Neural cell (in vitro differentiated cells): ENCODE data around the gene SDK2. TPM values are rescaled to one million over a fixed set of nuclear protein-coding genes. Genes with fewer than 3 reads are reported as not detected.

Source experiments
- H2AFZ ChIP-seq: fragments of 200-600, 300-800 bp; sonication (generic), shearing (Covaris generic); 2 replicates; pipeline ENCODE4 v1.6.0; 2014; ENCODE audit warnings: low read depth, mild to moderate bottlenecking, antibody characterized with exemption, low read length, moderate library complexity
- H3F3A ChIP-seq: fragments of 200-600 bp; shearing (Covaris generic); 2 replicates; pipeline ENCODE4 v1.6.1; 2016; ENCODE audit warnings: mild to moderate bottlenecking, moderate library complexity, mixed read lengths, antibody characterized with exemption, low read length; ENCODE audit not compliant: insufficient read depth, poor library complexity, severe bottlenecking
- H3K27ac ChIP-seq: fragments of 200-600, 300-800 bp; sonication (generic), shearing (Covaris generic); 2 replicates; pipeline ENCODE4 v1.5.1; 2014; ENCODE audit warnings: mild to moderate bottlenecking, low read length, moderate library complexity
- H3K27me3 ChIP-seq: fragments of 300-800, 200-600 bp; sonication (generic), shearing (Covaris generic); 2 replicates; pipeline ENCODE4 v1.6.0; 2014; ENCODE audit warnings: mild to moderate bottlenecking, low read depth, low read length, moderate library complexity; ENCODE audit not compliant: insufficient read depth
- H3K36me3 ChIP-seq: fragments of 300-800, 200-600 bp; sonication (generic), shearing (Covaris generic); 2 replicates; pipeline ENCODE4 v1.5.1; 2014; ENCODE audit warnings: mild to moderate bottlenecking, antibody characterized with exemption, low read length, moderate library complexity; ENCODE audit not compliant: insufficient read depth
- H3K4me2 ChIP-seq: fragments of 300-800, 200-600 bp; sonication (generic), shearing (Covaris generic); 2 replicates; pipeline ENCODE4 v1.6.0; 2014; ENCODE audit warnings: mild to moderate bottlenecking, low read length
- H3K4me3 ChIP-seq: fragments of 300-800, 200-600 bp; sonication (generic), shearing (Covaris generic); 2 replicates; pipeline ENCODE4 v1.5.1; 2014; ENCODE audit warnings: mild to moderate bottlenecking, low read length, moderate library complexity
- H3K79me2 ChIP-seq: fragments of 200-600 bp; shearing (Covaris generic); replicated peaks from 2 replicates; pipeline ENCODE4 v1.6.0; 2014; ENCODE audit warnings: mild to moderate bottlenecking, low read length, moderate library complexity; ENCODE audit not compliant: insufficient read depth
- H3K9ac ChIP-seq: fragments of 300-800, 200-600 bp; sonication (generic), shearing (Covaris generic); 2 replicates; pipeline ENCODE4 v1.6.1; 2016; ENCODE audit warnings: mild to moderate bottlenecking, low read length, mixed read lengths
- H3K9me2 ChIP-seq: fragments of 200-600 bp; shearing (Covaris generic); 2 replicates; pipeline ENCODE4 v1.6.1; 2016; ENCODE audit warnings: mild to moderate bottlenecking, low read length, mixed read lengths; ENCODE audit not compliant: insufficient read depth
- H3K9me3 ChIP-seq: fragments of 200-600, 300-800 bp; sonication (generic), shearing (Covaris generic); 2 replicates; pipeline ENCODE4 v1.6.1; 2016; ENCODE audit warnings: mild to moderate bottlenecking, mixed run types, low read length, moderate library complexity, mixed read lengths
- H4K20me1 ChIP-seq: fragments of 200-600 bp; shearing (Covaris generic); 2 replicates; pipeline ENCODE4 v1.6.1; 2016; ENCODE audit warnings: mild to moderate bottlenecking, mixed run types; ENCODE audit not compliant: insufficient read depth
- EP300 ChIP-seq: fragments of 450-650 bp; conservative IDR thresholded peaks from 2 replicates; pipeline ENCODE4 v1.6.1; 2014; ENCODE audit warnings: antibody characterized with exemption, mild to moderate bottlenecking, moderate library complexity; ENCODE audit not compliant: poor library complexity, severe bottlenecking
- EZH2 ChIP-seq: fragments of 200-600, 300-800 bp; shearing (Covaris generic), sonication (generic); IDR thresholded peaks from 2 replicates; pipeline ENCODE4 v1.6.1; 2014; ENCODE audit warnings: antibody characterized with exemption, low read length, borderline replicate concordance, mild to moderate bottlenecking; ENCODE audit not compliant: insufficient read depth, poor library complexity, severe bottlenecking
- MXI1 ChIP-seq: fragments of 450-650 bp; conservative IDR thresholded peaks from 2 replicates; pipeline ENCODE4 v1.6.1; 2014; ENCODE audit warnings: antibody characterized with exemption, mild to moderate bottlenecking; ENCODE audit not compliant: poor library complexity, severe bottlenecking
- POLR2AphosphoS5 ChIP-seq: IDR thresholded peaks from 2 replicates; pipeline ENCODE4 v1.6.1; 2012
- RAD21 ChIP-seq: fragments of 450-650 bp; conservative IDR thresholded peaks from 2 replicates; pipeline ENCODE4 v1.6.1; 2014; ENCODE audit warnings: antibody characterized with exemption, mild to moderate bottlenecking, moderate library complexity
- SMC3 ChIP-seq: fragments of 450-650 bp; conservative IDR thresholded peaks from 2 replicates; pipeline ENCODE4 v1.6.1; 2014; ENCODE audit warnings: antibody characterized with exemption, mild to moderate bottlenecking, moderate library complexity; ENCODE audit not compliant: poor library complexity
- TAF1 ChIP-seq: IDR thresholded peaks from 2 replicates; pipeline ENCODE4 v1.6.1; 2012; ENCODE audit warnings: low read depth
- polyA plus RNA-seq: library from polyadenylated mRNA; depleted of rRNA; stranded (reverse); fragments of >200 nt; gene quantifications from 2 replicates; pipeline ENCODE4 v1.2.3, GENCODE V29; 2014
- TF ChIP-seq, protein P1 (sequence below): IDR thresholded peaks from 2 replicates; pipeline ENCODE4 v1.6.1; 2012; ENCODE audit warnings: borderline replicate concordance
- TF ChIP-seq, protein P2 (sequence below): fragments of 450-650 bp; IDR thresholded peaks from 2 replicates; pipeline ENCODE4 v1.5.1; 2014; ENCODE audit warnings: antibody characterized with exemption, mild to moderate bottlenecking, moderate library complexity; ENCODE audit not compliant: poor library complexity, severe bottlenecking

Gene SDK2
- polyA plus RNA-seq, 1 donor from 2014 or later = 0.73 TPM

DNA sequence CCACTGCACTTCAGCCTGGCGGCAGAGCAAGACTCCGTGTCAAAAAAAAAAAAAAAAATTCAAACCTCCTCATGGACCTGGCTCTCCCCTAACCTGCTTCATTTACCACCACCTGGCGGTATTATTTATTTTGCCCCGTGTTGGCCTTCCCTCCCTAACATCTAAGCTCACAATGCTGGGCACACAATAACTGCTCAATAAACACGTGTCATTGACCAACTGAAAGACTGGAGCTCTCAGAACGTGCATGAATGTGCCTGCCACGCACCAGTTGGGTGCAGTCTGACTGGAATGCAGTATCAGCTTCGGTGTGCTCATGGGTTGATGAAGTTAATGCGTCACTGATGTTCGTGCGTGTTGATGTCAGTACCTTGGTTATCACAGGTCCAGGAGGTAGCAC lies 268.1 kb downstream of the SDK2 start:
- Histone ChIP-seq H2AFZ (no peak overlapping the region), H3K27me3 (no peaks in the 10 kb centered on the region), H3K4me2 (no peak overlapping the region), H3K9me3 (no peaks in the 10 kb centered on the region), H4K20me1 (no peaks in the 10 kb centered on the region), H3K9ac (no peak overlapping the region), H3F3A (no peaks in the 10 kb centered on the region), H3K9me2 (no peaks in the 10 kb centered on the region), H3K4me3 (no peak overlapping the region), H3K79me2 (no peaks in the 10 kb centered on the region), H3K27ac (no peak overlapping the region), H3K36me3 (no peaks in the 10 kb centered on the region)
- TF ChIP-seq EP300 = no peak
- TF ChIP-seq, protein P1, sequence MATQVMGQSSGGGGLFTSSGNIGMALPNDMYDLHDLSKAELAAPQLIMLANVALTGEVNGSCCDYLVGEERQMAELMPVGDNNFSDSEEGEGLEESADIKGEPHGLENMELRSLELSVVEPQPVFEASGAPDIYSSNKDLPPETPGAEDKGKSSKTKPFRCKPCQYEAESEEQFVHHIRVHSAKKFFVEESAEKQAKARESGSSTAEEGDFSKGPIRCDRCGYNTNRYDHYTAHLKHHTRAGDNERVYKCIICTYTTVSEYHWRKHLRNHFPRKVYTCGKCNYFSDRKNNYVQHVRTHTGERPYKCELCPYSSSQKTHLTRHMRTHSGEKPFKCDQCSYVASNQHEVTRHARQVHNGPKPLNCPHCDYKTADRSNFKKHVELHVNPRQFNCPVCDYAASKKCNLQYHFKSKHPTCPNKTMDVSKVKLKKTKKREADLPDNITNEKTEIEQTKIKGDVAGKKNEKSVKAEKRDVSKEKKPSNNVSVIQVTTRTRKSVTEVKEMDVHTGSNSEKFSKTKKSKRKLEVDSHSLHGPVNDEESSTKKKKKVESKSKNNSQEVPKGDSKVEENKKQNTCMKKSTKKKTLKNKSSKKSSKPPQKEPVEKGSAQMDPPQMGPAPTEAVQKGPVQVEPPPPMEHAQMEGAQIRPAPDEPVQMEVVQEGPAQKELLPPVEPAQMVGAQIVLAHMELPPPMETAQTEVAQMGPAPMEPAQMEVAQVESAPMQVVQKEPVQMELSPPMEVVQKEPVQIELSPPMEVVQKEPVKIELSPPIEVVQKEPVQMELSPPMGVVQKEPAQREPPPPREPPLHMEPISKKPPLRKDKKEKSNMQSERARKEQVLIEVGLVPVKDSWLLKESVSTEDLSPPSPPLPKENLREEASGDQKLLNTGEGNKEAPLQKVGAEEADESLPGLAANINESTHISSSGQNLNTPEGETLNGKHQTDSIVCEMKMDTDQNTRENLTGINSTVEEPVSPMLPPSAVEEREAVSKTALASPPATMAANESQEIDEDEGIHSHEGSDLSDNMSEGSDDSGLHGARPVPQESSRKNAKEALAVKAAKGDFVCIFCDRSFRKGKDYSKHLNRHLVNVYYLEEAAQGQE = no peak
- no peak for TF ChIP-seq POLR2AphosphoS5
- TF ChIP-seq MXI1 = no peak
- no peak for TF ChIP-seq TAF1
- no peak for TF ChIP-seq SMC3
- no peak for TF ChIP-seq EZH2
- TF ChIP-seq, protein P2, sequence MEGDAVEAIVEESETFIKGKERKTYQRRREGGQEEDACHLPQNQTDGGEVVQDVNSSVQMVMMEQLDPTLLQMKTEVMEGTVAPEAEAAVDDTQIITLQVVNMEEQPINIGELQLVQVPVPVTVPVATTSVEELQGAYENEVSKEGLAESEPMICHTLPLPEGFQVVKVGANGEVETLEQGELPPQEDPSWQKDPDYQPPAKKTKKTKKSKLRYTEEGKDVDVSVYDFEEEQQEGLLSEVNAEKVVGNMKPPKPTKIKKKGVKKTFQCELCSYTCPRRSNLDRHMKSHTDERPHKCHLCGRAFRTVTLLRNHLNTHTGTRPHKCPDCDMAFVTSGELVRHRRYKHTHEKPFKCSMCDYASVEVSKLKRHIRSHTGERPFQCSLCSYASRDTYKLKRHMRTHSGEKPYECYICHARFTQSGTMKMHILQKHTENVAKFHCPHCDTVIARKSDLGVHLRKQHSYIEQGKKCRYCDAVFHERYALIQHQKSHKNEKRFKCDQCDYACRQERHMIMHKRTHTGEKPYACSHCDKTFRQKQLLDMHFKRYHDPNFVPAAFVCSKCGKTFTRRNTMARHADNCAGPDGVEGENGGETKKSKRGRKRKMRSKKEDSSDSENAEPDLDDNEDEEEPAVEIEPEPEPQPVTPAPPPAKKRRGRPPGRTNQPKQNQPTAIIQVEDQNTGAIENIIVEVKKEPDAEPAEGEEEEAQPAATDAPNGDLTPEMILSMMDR = no peak
- TF ChIP-seq RAD21 = no peak

DNA sequence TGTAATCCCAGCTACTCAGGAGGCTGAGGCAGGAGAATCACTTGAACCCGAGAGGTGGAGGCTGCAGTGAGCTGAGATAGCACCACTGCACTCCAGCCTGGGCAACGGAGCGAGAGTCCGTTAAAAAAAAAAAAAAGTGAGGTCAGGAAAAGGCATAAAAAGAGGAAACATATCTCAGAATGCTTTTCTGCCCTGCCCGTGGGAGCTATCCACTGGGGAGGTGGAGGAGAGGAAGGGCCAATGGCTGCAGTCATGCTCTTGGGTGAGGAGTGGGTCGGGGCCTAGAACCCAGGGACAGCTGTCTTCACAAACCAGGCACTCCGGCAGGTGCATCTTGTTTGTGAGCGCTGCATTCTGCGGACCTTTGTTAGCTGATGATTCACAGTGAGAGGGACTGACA lies 272.4 kb downstream of the SDK2 start:
- Histone ChIP-seq H3K36me3 (no peaks in the 10 kb centered on the region), H3K9ac (no peak overlapping the region), H2AFZ (no peak overlapping the region), H3K79me2 (no peaks in the 10 kb centered on the region), H3K4me2 (no peak overlapping the region), H3K27me3 (no peaks in the 10 kb centered on the region), H3K9me3 (no peaks in the 10 kb centered on the region), H3K4me3 (no peak overlapping the region), H4K20me1 (no peaks in the 10 kb centered on the region), H3F3A (no peaks in the 10 kb centered on the region), H3K27ac (no peak overlapping the region), H3K9me2 (no peaks in the 10 kb centered on the region)
- TF ChIP-seq TAF1 = no peak
- TF ChIP-seq EP300 = no peak
- TF ChIP-seq, protein P1 = no peak
- TF ChIP-seq, protein P2 = no peak
- no peak for TF ChIP-seq MXI1
- TF ChIP-seq SMC3 = no peak
- no peak for TF ChIP-seq RAD21
- no peak for TF ChIP-seq POLR2AphosphoS5
- TF ChIP-seq EZH2 = no peak
